Neutrophil (primary cell): ENCODE data around the gene SLC2A9.

Experiments
- H3K27ac ChIP-seq: fragments of 200-600 bp; sonication (generic); 2 replicates; pipeline ENCODE4 v1.5.1; 2016; ENCODE audit warnings: mild to moderate bottlenecking, moderate library complexity
- H3K27me3 ChIP-seq: fragments of 200-600 bp; sonication (generic); 2 replicates; pipeline ENCODE4 v1.6.0; 2016; ENCODE audit warnings: mild to moderate bottlenecking
- H3K36me3 ChIP-seq: fragments of 200-600 bp; sonication (generic); 2 replicates; pipeline ENCODE4 v1.5.1; 2017
- H3K4me1 ChIP-seq, 2 experiments: fragments of 200-600 bp in 1 of 2; sonication (generic) in 1 of 2; 1 replicate in 1 of 2; 2 replicates in 1 of 2; pipeline versions ENCODE4 v1.5.1 to v1.6.1; 2013 to 2016; ENCODE audit warnings: low read depth in 1 of 2, low read length in 1 of 2, mild to moderate bottlenecking in 1 of 2, moderate library complexity in 1 of 2; ENCODE audit not compliant: control insufficient read depth in 1 of 2, insufficient read depth in 1 of 2
- H3K4me3 ChIP-seq, 2 experiments: fragments of 200-600 bp in 1 of 2; sonication (generic) in 1 of 2; 1 replicate in 1 of 2; 2 replicates in 1 of 2; pipeline ENCODE4 v1.5.1; 2013 to 2016; ENCODE audit warnings: low read depth in 1 of 2, low read length in 1 of 2, mild to moderate bottlenecking in 1 of 2, moderate library complexity in 1 of 2
- H3K9me3 ChIP-seq: fragments of 200-600 bp; sonication (generic); 2 replicates; pipeline ENCODE4 v1.5.1; 2016
- TF ChIP-seq, protein P1 (sequence below): fragments of 200-600 bp; sonication (generic); IDR thresholded peaks from 2 replicates; pipeline ENCODE4 v1.5.1; 2016; ENCODE audit warnings: antibody characterized with exemption

Gene SLC2A9

DNA sequence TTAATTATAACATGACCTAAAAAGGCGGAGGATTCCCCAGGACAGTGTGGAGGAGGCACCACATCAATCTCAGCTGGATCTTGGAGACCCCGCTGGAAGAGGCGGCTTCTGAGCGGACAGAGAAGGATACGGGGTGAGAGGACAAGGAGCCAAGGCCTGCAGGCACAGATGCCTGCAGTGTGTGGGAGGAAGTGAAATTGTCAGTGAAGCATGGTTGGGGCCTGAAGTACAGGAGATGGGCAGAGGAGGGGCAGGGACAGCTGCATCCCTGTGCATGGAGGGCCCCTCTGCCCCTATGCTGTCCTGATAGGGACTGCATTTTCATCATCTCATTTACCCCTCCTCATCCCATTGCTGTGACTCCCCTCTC lies 1.7 kb upstream of the SLC2A9 start:
- H3K27me3 ChIP-seq: no peaks in the 10 kb centered on the region
- no peaks in the 10 kb centered on the region for H3K9me3 ChIP-seq
- H3K4me3 ChIP-seq: no peak overlapping the region
- peaks cover 43 to 47% of the 10 kb centered on the region in 2 experiments for H3K4me1 ChIP-seq
- no peak overlapping the region for H3K27ac ChIP-seq
- TF ChIP-seq, protein P1, sequence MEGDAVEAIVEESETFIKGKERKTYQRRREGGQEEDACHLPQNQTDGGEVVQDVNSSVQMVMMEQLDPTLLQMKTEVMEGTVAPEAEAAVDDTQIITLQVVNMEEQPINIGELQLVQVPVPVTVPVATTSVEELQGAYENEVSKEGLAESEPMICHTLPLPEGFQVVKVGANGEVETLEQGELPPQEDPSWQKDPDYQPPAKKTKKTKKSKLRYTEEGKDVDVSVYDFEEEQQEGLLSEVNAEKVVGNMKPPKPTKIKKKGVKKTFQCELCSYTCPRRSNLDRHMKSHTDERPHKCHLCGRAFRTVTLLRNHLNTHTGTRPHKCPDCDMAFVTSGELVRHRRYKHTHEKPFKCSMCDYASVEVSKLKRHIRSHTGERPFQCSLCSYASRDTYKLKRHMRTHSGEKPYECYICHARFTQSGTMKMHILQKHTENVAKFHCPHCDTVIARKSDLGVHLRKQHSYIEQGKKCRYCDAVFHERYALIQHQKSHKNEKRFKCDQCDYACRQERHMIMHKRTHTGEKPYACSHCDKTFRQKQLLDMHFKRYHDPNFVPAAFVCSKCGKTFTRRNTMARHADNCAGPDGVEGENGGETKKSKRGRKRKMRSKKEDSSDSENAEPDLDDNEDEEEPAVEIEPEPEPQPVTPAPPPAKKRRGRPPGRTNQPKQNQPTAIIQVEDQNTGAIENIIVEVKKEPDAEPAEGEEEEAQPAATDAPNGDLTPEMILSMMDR: no peak
- no peaks in the 10 kb centered on the region for H3K36me3 ChIP-seq

DNA sequence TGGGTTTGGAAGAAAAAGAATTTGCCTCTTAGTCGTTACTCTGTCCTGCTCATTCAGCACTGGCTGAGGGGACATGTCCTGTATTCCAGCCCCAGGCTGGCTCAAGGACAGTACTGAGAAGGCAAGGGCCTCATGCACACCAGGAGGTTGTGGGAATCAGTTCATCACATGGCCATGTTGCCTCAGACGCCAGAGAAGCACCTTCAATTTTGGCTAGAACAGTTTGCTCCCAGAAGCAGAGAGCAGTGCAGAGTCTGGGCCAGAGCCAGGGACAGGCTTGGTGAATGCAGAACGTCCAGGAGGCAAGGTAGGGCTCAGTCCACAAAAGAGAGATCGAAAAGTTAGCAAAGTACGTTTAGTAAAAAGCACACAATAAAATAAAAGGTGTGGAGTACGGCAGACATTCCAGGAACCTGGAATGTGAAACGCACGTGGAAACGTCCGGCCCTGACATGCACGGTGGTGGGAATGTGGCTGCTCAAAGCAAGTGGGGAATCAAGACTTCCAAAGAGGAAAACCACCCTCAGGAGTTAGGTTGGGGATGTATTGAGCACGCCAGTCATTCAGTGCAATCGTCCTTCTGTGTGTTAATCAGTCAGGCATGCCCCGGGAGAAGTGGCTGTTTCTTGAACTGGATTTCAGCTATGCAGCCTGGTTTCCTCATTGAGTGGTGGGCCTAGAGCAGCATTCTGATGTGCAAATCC lies 1.2 kb upstream of the SLC2A9 start:
- no peaks in the 10 kb centered on the region for H3K27me3 ChIP-seq
- H3K9me3 ChIP-seq: no peaks in the 10 kb centered on the region
- no peak overlapping the region for H3K4me3 ChIP-seq
- no peak overlapping the region for H3K27ac ChIP-seq
- H3K36me3 ChIP-seq: no peaks in the 10 kb centered on the region
- peaks cover 43 to 47% of the 10 kb centered on the region in 2 experiments for H3K4me1 ChIP-seq
- TF ChIP-seq, protein P1: no peak

DNA sequence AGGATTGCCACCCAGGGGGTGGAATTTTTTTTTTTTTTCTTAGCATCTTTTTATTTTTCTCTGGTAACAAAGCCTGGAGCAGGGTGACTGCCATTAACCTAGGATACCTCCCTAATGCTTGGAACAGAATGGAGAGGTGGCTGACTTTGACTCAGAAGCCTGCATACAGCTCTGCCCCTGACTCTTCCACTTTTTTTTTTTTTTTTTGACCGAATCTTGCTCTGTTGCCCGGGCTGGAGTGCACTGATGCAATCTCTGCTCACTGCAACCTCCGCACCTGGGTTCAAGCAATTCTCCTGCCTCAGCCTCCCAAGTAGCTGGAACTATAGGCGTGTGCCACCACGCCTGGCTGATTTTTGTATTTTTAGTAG lies 341 bp upstream of the SLC2A9 start:
- H3K4me1 ChIP-seq: peaks cover 43 to 47% of the 10 kb centered on the region in 2 experiments
- no peak overlapping the region for H3K27ac ChIP-seq
- no peaks in the 10 kb centered on the region for H3K9me3 ChIP-seq
- no peaks in the 10 kb centered on the region for H3K36me3 ChIP-seq
- H3K27me3 ChIP-seq: no peaks in the 10 kb centered on the region
- TF ChIP-seq, protein P1: no peak
- no peak overlapping the region for H3K4me3 ChIP-seq

DNA sequence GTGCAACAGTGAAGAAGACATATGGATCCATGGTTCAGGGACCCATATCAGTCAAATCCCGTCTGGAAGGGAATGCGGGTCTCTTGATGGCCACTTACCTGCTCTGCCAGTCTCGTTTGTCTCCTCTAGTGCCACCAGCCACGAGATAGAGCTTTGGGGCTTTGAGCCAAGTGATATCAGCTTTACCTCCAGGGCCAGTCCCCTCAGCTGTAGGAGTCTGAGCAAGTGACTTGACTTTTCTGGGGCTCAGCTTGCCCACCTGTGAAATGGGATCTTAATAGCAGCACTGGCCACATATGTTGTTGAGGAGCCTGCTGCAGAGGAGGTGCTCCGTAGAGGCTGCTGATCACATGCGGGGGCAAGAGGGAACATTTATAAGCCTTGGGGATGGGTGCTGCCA lies 1.2 kb downstream of the SLC2A9 start:
- Histone ChIP-seq H3K36me3 (no peaks in the 10 kb centered on the region), H3K27ac (no peak overlapping the region), H3K4me3 (no peak overlapping the region), H3K9me3 (no peaks in the 10 kb centered on the region), H3K4me1 (peaks cover 43 to 47% of the 10 kb centered on the region in 2 experiments), H3K27me3 (no peaks in the 10 kb centered on the region)
- TF ChIP-seq, protein P1: no peak

DNA sequence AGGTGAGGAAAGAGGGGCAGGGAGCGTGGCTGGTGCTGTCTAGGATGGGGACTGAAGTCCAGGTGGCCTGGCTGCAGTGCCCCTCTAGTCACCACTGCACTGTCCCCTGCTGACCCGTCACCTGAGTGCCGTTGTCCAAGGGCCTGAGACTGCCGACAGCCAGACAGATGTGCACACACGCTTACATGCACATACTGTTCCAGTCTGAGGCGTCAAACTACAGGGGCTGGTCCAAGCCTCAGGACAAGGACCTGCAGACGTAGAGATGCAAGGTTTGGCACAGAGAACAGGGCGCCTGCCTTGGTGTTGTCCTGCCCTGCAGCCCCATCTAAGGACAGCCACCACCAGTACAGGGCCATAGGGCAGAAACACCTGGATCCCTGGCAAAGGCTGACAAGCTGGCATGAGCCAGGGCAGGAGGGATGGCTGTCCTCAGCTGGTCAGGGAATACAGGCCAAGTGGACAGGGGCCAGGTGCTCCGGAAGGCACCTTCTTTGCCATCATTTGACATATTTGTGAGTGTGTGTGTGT lies 1.7 kb downstream of the SLC2A9 start:
- Histone ChIP-seq H3K36me3 (no peaks in the 10 kb centered on the region), H3K27me3 (no peaks in the 10 kb centered on the region), H3K27ac (peak overlapping the region; percentile 90), H3K9me3 (no peaks in the 10 kb centered on the region), H3K4me1 (peaks cover 42 to 44% of the 10 kb centered on the region in 2 experiments), H3K4me3 (peak overlapping the region; percentile 70 to 74)
- TF ChIP-seq, protein P1: no peak
